GM19463 (cell line): ENCODE measurements around the gene PYGL.

Source experiments
- ATAC-seq: cut with Tn5 transposase; IDR thresholded peaks from one replicate; pipeline ENCODE4 v1.9.1; 2021; ENCODE audit warnings: mild to moderate bottlenecking, moderate library complexity; ENCODE audit not compliant: unreplicated experiment

PYGL gene

GRCh38 chr14:50882932-50883826, 61.1 kb downstream of the PYGL start:
- no peak for ATAC-seq

GRCh38 chr14:50875359-50876070, 68.8 kb downstream of the PYGL start:
- peak; percentile 97 for ATAC-seq

- no peak for ATAC-seq
These were observed 69.5 kb downstream of the PYGL start for GRCh38 chr14:50874757-50875156.

- no peak for ATAC-seq
These were observed 72.2 kb downstream of the PYGL start, which contains the start of gene ABHD12B for GRCh38 chr14:50871914-50872732. Gene ABHD12B (plus strand): TSS chr14:50872053. CDS start chr14:50872175, 122 bp downstream.

GRCh38 chr14:50871228-50871627, 73.1 kb downstream of the PYGL start:
- ATAC-seq, result no peak

GRCh38 chr14:50865391-50866076, 78.7 kb downstream of the PYGL start:
- no peak for ATAC-seq

- ATAC-seq, result no peak
These were observed 79.3 kb downstream of the PYGL start for GRCh38 chr14:50864946-50865345.

GRCh38 chr14:50864237-50864636, 80.0 kb downstream of the PYGL start:
- no peak for ATAC-seq

GRCh38 chr14:50862036-50862570, 82.2 kb downstream of the PYGL start:
- ATAC-seq, result no peak

GRCh38 chr14:50860478-50861086, 83.7 kb downstream of the PYGL start:
- ATAC-seq, result no peak

GRCh38 chr14:50859296-50859624, 85.0 kb downstream of the PYGL start:
- ATAC-seq, result peak; percentile 14

GRCh38 chr14:50856660-50857059, 87.6 kb downstream of the PYGL start:
- ATAC-seq, result no peak

- ATAC-seq, result no peak
These were observed 88.7 kb downstream of the PYGL start for GRCh38 chr14:50855558-50855957.
